ENCODE data around the gene GPX6.
"Not testable (repeated sequence)": the region's sequence is repeated elsewhere in the genome, so short reads cannot be mapped to it uniquely, and the experiment has no call there.

GPX6 gene, protein sequence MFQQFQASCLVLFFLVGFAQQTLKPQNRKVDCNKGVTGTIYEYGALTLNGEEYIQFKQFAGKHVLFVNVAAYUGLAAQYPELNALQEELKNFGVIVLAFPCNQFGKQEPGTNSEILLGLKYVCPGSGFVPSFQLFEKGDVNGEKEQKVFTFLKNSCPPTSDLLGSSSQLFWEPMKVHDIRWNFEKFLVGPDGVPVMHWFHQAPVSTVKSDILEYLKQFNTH

GRCh38 chr6:28515676-28516075 lies at the start of gene GPX6:
Gene GPX6, minus strand, starts transcription at chr6:28515793. Its CDS starts 50 bp downstream, at chr6:28515743.
- no peak for DNase-seq (ENCODE audit: low read depth)

DNA sequence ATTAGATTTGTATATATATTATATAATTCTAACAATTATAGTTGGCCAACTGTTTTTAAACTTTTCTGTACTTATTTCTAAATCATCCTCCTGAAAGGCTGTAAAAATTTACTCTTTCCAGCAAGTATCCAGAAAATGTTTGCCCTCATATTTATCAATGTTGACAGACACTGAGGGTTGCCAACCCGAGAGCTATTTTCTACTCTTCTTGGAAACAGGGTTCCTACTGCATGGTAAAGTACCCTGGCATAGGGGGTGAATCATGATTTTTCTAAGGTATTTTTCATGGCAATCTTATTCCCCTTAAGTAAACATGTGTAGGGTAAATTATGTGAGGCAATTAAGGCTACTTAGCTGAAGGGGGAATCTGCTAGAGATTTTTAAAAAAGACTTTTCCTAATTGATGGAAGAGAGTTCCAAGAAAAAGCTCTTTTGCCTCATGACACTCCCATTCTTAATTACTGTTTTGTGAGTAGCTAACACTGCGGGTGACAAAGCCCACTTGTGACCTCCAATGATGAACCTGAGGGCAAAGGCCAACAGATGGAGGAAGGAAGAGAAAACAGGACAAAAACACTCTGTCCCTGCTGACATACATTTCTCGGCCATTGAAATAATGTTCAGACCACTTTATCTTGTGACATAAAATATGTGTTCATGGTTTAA lies 48.0 kb upstream of the GPX6 start:
- DNase-seq (ENCODE audit: low read depth), result no peak

DNA sequence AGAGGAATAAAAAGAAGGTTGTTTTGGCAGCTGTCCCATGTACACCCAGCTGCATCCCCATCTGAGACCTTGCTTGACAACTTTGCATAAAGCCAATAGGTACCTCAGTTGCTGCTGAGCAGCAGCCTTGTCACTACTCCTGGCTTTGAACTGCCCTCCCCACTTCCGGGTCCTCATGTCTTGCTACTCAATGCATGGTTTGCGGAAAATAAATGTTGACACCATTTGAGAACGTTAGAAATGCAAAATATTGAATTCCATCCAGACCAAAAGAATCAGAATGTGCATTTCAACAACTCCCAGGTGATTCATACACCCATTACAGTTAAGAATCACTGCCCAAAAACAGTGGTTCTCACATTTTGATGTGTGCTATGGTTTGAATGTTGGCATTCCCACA lies 43.0 kb upstream of the GPX6 start:
- DNase-seq (ENCODE audit: low read depth), result no peak

DNA sequence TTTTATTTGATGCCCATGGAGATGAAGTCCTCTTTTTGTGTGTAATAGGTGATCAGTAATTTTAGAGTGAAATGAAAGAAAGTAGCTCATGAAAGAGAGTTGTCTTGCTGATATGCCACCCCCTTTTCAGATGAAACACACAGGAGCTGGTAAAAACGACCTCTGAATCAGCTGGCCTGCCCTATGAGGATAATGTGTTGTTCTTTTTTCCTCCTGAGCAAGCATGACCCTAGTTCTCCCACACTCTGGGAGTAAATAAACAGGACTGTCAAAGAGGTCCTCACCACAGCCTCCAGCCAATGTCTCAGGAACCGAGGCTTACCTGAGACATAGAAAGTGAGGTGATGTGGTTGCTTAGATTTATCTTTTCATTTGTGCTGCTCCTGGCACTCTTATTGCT lies 39.5 kb upstream of the GPX6 start:
- DNase-seq (ENCODE audit: low read depth), result no peak

GRCh38 chr6:28553986-28554881 lies 38.6 kb upstream of the GPX6 start:
- no peak for DNase-seq (ENCODE audit: low read depth)

GRCh38 chr6:28553384-28553985 lies 37.9 kb upstream of the GPX6 start:
- no peak for DNase-seq (ENCODE audit: low read depth)

- DNase-seq (ENCODE audit: low read depth), result no peak
Observed at GRCh38 chr6:28551891-28552666, 36.5 kb upstream of the GPX6 start.

DNA sequence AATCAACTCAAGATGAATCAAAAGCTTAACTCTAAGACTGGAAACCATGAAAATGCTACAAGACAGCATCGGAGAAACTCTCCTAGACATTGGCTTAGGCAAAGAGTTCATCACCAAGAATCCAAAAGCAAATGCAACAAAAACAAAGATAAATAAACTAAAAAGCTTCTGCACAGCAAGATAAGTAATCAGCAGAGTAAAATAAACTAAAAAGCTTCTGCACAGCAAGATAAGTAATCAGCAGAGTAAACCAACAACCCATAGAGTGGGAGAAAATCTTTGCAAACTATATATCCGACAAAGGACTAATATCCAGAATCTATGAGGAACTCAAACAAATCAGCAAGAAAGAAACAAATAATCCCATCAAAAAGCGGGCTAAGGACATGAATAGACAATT lies 31.4 kb upstream of the GPX6 start:
- DNase-seq (ENCODE audit: low read depth), result not testable (repeated sequence)

- no peak for DNase-seq (ENCODE audit: low read depth)
Observed at GRCh38 chr6:28545955-28546354, 30.4 kb upstream of the GPX6 start.

DNA sequence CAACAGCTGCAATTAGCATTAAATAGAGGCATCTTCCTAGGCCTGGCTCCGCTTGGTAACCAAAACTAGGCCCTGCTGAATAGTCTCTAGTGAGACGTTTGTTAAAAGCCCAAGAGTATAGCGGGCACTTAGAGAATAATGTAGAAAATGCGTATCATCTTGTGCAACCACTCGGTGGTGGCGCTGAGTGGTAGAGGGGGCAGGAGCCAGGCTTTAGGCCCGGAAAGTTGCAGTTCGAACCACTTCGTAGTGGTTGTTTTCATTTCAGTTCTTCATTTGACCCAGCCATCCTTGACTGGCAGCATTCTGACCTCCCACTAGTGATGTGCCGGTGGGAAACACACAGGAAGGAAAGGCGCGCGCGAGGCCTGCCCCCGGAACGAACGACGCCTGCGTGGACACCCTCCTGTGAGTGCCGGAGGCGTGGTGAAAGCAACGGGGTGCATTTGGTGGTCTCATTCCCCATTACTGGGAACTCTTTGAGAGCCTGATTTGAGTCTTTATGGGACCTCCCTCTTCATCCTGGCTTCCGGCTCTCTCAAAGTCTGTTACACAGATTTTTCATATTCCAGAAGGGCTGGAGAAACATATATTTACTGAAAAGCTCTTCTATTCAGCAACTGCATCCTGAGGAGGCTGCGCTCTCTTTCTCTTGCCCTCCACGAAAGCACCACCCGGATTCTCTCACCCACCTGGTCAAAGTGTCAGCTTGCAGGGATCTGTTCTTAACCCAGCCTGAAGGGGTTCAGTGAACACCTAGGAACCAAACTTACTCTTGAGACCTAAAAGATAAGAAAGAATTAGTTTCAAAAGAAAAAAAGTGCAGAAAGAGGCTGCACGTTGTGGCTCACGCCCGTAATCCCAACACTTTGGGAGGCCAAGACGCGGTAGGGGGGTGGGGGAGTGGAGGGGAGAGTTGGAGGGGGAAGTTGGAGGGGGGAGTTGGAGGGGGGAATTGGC lies 28.3 kb upstream of the GPX6 start:
- no peak for DNase-seq (ENCODE audit: low read depth)

GRCh38 chr6:28542440-28543296 lies 27.1 kb upstream of the GPX6 start:
- DNase-seq (ENCODE audit: low read depth), result peak; percentile 21

- no peak for DNase-seq (ENCODE audit: low read depth)
Observed at GRCh38 chr6:28541996-28542395, 26.4 kb upstream of the GPX6 start.

- DNase-seq (ENCODE audit: low read depth), result no peak
Observed at GRCh38 chr6:28537509-28538140, 22.0 kb upstream of the GPX6 start.

DNA sequence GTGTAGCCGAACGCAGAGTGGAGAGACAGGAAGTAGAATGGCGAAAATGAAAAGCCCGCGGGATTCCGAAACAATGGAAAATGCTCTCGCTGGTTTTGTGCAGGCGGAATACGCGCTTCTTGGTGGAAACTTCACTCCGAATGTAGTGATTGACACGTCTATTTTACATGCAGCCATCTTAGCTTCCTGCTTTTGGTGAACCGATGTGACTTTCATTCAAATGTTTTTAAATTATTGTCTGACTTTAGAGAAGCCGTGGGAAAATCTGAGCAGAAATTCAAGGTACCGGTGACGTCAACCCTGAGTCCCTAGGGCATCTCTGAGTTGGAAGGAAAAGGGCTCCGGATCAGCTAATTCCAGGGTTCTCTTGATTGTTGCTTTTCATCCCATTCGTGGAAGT lies 21.5 kb upstream of the GPX6 start:
- no peak for DNase-seq (ENCODE audit: low read depth)

GRCh38 chr6:28534875-28535274 lies 19.3 kb upstream of the GPX6 start:
- no peak for DNase-seq (ENCODE audit: low read depth)

- no peak for DNase-seq (ENCODE audit: low read depth)
Observed at GRCh38 chr6:28534306-28534705, 18.7 kb upstream of the GPX6 start.

GRCh38 chr6:28531479-28532128 lies 16.0 kb upstream of the GPX6 start:
- DNase-seq (ENCODE audit: low read depth), result no peak

DNA sequence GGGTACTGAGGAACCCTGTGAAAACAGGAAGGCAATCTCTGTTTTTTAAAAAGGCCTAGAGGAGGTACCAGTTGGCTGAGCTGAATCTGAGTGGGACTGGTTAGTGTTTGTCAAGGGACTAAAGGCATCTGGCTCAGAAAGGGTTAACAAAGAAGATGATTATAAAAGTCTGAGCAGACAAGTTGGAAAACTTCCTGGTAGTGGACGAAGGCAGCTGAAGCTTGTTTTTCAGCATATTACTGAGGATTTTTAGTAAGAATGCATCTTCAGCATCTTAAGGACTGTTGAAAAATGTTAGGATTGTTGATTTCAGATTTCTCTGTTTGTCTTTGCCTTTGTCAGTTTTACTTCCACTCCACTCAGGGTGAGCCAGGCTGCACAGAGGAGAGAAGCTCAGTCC lies 15.2 kb upstream of the GPX6 start:
- DNase-seq (ENCODE audit: low read depth), result no peak

All from stromal cell of bone marrow (primary cell).